NOMO-1 treated with dmso at 0.1 percent for 144 hours (cell line): ENCODE results near the gene CALR3.
"Not testable (repeated sequence)": the region's sequence is repeated elsewhere in the genome, so short reads cannot be mapped to it uniquely, and the experiment has no call there.

ENCODE experiments used
- DNase-seq: peaks from one replicate; lab custom pipeline; 2025; ENCODE audit not compliant: unreplicated experiment; lab: John Stamatoyannopoulos, UW

Gene CALR3

GRCh38 chr19:16497042-16497441 lies 1.1 kb upstream of the CALR3 start:
- DNase-seq: no peak

DNA sequence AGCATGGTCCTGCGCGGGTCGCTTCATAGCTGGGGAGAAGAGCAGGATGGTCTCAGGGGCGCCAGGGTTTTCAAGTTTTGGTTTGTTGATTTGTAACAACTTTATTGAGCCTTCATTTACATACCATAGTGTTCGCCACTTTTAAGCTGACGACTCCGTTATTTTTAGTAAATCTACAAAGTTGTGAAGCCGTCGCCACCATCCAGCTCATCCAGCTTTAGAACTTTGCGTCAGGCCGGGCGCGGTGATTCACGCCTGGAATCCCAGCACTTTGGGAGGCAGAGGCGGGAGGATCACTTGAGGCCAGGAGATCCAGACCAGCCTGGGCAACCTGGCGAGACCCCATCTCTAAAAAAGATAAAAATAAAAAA lies 631 bp upstream of the CALR3 start:
- no peak for DNase-seq

- not testable (repeated sequence) for DNase-seq
These were observed 9.5 kb downstream of the CALR3 start for GRCh38 chr19:16486476-16486875.

DNA sequence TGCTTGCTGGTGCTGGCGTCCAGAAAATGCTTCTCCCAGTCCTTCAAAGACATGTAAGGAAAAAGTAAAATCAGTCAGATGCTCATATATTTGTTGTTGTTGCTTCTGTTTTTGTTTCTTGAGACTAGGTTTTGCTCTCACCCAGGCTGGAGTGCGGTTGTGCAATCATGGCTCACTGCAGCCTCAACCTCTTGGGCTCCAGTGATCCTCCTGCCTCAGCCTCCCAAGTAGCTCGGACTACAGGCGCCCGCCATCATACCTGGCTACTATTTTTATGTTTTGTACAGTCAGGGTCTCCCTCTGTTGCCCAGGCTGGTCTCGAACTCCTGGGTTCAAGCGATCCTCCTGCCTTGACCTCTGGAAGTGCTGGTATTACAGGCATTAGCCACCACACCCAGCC lies 13.2 kb downstream of the CALR3 start:
- DNase-seq: no peak

- DNase-seq: no peak
These were observed 18.7 kb downstream of the CALR3 start for GRCh38 chr19:16477311-16477710.

- no peak for DNase-seq
These were observed 19.6 kb downstream of the CALR3 start for GRCh38 chr19:16476401-16476800.

DNA sequence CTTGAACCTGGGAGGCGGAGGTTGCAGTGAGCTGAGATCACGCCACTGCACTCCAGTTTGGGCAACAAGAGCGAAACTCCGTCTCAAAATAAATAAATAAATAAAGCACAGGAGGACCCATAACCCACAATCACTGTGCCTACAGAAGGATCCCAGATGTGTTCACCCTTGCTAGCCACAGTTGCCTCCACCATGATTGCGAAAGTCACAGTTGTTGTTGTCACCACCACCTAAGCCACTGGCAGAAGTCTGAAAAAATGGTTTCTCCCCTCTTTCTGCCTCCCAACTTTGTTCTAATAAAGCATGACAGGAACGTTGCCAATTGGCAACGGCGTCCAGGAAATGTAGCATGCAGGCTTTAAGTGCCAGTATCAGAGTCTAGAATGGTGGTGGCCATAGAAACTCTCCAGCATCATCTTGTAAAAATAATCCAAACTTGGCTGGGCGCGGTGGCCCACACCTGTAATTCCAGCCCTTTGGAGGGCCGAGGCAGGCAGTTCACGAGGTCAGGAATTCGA lies 22.0 kb downstream of the CALR3 start:
- DNase-seq: no peak

- DNase-seq: no peak
These were observed 23.0 kb downstream of the CALR3 start for GRCh38 chr19:16472992-16473391.

DNA sequence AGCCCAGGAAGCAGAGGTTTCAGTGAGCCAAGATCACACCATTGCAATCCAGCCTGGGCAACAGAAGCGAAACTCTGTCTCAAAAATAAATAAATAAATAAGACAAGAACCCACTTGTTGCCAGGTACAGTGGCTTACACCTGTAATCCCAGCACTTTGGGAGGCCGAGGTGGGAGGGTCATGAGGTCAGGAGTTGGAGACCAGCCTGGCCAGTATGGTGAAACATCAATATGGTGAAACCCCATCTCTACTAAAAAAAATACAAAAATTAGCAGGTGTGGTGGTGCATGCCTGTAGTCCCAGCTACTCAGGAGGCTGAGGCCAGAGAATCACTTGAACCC lies 23.4 kb downstream of the CALR3 start:
- DNase-seq: not testable (repeated sequence)

- no peak for DNase-seq
These were observed 24.8 kb downstream of the CALR3 start for GRCh38 chr19:16470911-16471811.

- DNase-seq: no peak
These were observed 25.4 kb downstream of the CALR3 start for GRCh38 chr19:16470541-16470910.

- no peak for DNase-seq
These were observed 28.4 kb downstream of the CALR3 start for GRCh38 chr19:16467581-16467980.

- DNase-seq: not testable (repeated sequence)
These were observed 29.1 kb downstream of the CALR3 start for GRCh38 chr19:16466802-16467427.

GRCh38 chr19:16465239-16465638 lies 30.7 kb downstream of the CALR3 start:
- no peak for DNase-seq

GRCh38 chr19:16463991-16464575 lies 31.9 kb downstream of the CALR3 start:
- DNase-seq: no peak

DNA sequence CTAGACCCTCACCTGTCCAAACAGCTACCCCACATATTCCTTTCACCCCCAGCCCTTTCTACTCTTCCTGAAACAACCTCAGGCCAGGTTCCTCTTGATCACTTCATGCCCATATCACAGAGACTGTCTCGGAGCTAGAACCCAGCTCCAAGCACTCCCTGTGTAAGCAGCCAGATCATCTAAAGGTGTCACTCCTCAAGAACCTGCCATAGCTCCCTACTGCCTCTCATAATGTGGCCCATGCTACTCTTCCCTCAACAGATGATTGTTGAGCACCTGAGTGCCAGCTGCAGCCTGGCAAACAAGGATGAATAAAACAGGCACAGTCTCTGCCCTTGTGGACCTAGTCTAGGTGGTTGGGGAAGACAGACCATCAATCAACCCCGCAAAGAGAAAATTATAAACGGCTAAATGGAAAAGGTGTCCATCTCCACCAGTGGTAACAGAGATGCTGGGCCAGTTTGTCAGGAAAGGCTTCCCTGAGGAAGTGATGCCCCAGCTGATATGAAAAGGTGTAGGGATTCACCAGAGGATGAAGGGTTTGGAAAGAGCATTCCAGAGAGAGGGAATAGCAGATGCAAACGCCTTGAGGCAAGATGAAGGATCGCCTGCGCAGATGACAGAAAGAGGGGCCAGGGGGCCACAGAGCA lies 32.5 kb downstream of the CALR3 start:
- no peak for DNase-seq

- DNase-seq: no peak
These were observed 33.2 kb downstream of the CALR3 start for GRCh38 chr19:16462757-16463250.

DNA sequence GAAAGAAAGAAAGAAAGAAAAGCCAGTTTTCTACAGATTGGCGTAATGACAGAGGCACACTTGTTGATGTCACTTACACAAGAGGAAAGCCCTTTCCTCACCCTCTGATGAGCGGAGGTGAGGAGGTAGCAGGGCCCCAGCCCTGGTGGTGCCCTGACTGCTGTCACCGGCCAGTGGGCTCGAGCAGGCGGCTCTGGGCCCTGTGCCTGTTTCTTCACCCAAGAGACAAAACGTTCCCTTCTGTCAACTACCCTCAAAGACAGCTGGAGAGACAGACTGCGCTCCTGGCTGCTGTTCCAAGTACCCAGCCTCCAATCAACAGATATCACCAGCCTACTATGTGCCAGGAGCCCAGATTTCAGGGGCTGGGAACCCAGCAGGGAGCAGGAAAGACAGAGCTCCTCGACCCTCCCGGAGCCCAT lies 34.3 kb downstream of the CALR3 start:
- no peak for DNase-seq

DNA sequence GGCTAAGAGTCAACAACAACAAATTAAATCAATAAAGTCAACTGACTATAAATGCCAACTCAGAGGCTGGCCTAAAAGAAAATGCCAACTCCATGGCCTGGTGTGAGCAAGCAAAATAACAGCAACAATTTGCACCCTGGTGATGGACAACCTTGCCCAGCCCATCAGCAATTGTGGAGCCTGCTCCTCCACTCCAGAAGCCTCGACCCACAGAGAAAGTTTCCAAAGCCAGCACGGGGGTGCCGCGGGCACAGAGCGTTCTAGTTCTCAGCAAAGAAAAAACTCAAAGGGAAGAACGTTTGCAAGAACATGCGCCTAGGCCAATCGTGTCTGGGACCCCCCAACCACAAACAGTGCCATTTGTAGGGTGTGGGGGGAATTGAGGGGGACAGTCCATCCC lies 35.5 kb downstream of the CALR3 start:
- DNase-seq: no peak

GRCh38 chr19:16459680-16460079 lies 36.3 kb downstream of the CALR3 start:
- DNase-seq: no peak
